ENCODE measurements around the gene DYRK3. TPM values are rescaled to one million over a fixed set of nuclear protein-coding genes. Genes with fewer than 3 reads are reported as not detected.

The DYRK3 gene
- polyA plus RNA-seq, 4 donors, result 8.1 to 9.3 (median 8.6) TPM

Other genes starting within 250 kb of the DYRK3 start
- gene IKBKE, start 165.1 kb upstream of the DYRK3 start, polyA plus RNA-seq (ENCODE audit: insufficient read length in 4 of 4), result 1 to 10 TPM; 4.8 to 5.9 (median 4.9) TPM
- 1 to 10 TPM; 4.6 to 6.6 (median 4.9) TPM for gene RASSF5, start 128.0 kb upstream of the DYRK3 start, polyA plus RNA-seq (ENCODE audit: insufficient read length in 4 of 4)
- 10 to 100 TPM; 80.7 to 90.1 (median 84.0) TPM for gene EIF2D, start 23.1 kb upstream of the DYRK3 start, polyA plus RNA-seq (ENCODE audit: insufficient read length in 4 of 4)
- 10 to 100 TPM; 72.2 to 80.4 (median 76.6) TPM for gene MAPKAPK2, start 49.4 kb downstream of the DYRK3 start, polyA plus RNA-seq (ENCODE audit: insufficient read length in 4 of 4)
- 1 to 10 TPM in 1 of 4 donors, under 1 TPM in 3; 0.51 to 1.0 (median 0.68) TPM for gene IL19, start 135.2 kb downstream of the DYRK3 start, polyA plus RNA-seq (ENCODE audit: insufficient read length in 4 of 4)
- under 1 TPM in 3 of 4 donors, not detected in 1; 0.14 to 0.28 (median 0.14) TPM for gene IL10, start 137.0 kb downstream of the DYRK3 start, polyA plus RNA-seq (ENCODE audit: insufficient read length in 4 of 4)
- not detected for gene IL20, start 230.1 kb downstream of the DYRK3 start, polyA plus RNA-seq (ENCODE audit: insufficient read length in 4 of 4)